ENCODE measurements around the gene CYP11A1.

- TF ChIP-seq CTCF (IDR thresholded peaks at IDR 0.05): no peak
- no peak for TF ChIP-seq POLR2A (IDR thresholded peaks at IDR 0.05)
- no peak for TF ChIP-seq EP300 (IDR thresholded peaks at IDR 0.05)
Measured at GRCh38 chr15:74368121-74368520, 675 bp upstream of the CYP11A1 start.
